Chondrocyte (in vitro differentiated cells): ENCODE data around the gene CNTNAP1. TPM values are rescaled to one million over a fixed set of nuclear protein-coding genes. Genes with fewer than 3 reads are reported as not detected.

Experiments used
- DNase-seq: peaks from one replicate; pipeline ENCODE4 v3.0.0; 2021; ENCODE audit warnings: mixed read lengths, low spot score
- H3K27ac Mint-ChIP-seq: one replicate; pipeline ENCODE4 v1.8.0; 2021; ENCODE audit warnings: mild to moderate bottlenecking, moderate library complexity, mixed read lengths; ENCODE audit not compliant: unreplicated experiment
- H3K27me3 Mint-ChIP-seq: 2 replicates; pipeline ENCODE4 v1.8.0; 2021; ENCODE audit warnings: low read depth, mixed read lengths
- H3K36me3 Mint-ChIP-seq: 2 replicates; pipeline ENCODE4 v1.8.0; 2021; ENCODE audit warnings: low read depth, mixed read lengths
- H3K4me1 Mint-ChIP-seq: 2 replicates; pipeline ENCODE4 v1.8.0; 2021; ENCODE audit warnings: low read depth, mild to moderate bottlenecking, mixed read lengths
- H3K4me3 Mint-ChIP-seq: one replicate; pipeline ENCODE4 v1.8.0; 2021; ENCODE audit warnings: mild to moderate bottlenecking, moderate library complexity, mixed read lengths; ENCODE audit not compliant: unreplicated experiment
- H3K9me3 Mint-ChIP-seq: 2 replicates; pipeline ENCODE4 v1.8.0; 2021; ENCODE audit warnings: low read depth, mixed read lengths
- total RNA-seq: library from RNA; stranded (reverse); gene quantifications from 3 replicates; pipeline ENCODE4 v1.2.1, GENCODE V29; 2021
- TF ChIP-seq, protein P1 (sequence below): fragments of 200-600 bp; sonication (generic); IDR thresholded peaks from 2 replicates; pipeline ENCODE4 v1.5.0; 2021; ENCODE audit warnings: antibody characterized with exemption, mild to moderate bottlenecking, moderate library complexity

Gene CNTNAP1
- total RNA-seq, 1 donor from 2014 or later: 43.6 TPM

DNA sequence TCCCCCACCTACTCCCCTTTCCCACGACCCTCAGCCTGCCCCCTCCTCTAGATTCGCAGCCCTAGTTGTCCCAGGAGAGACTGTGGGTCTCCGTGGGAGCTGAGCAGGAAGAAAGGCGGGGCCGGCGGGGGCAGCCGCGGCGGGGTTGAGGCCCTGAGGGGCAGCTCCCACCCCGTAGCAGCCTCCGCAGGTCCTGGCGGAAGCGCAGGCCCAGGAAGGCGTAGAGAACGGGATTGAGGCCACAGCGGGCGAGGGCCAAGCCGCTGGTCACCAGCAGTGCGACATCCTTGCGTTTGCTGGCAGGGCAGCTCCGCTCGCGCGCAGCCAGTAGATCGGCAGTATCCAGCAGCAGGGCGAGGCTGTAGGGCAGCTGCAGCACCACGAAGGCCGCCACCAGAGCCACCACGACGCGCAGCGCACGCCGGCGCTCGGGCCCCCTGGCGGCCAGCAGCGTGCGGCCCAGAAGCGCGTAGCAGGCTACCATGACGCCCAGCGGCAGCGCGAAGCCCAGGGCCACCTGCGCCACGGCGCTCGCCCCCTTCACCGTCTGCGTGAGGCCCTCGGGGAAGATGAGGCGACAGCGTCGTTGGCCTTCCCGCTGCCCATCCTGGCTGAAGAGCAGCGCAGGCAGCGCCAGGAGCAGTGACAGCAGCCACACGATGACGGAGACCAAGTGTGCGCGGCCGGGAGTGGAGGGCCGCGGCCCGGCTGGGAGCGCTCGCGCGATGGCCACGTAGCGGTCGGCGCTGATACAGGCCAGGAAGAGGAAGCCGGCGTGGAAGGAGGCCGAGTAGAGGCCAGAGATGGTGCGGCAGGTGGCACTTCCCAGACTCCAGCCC lies 2.6 kb upstream of the CNTNAP1 start:
- no peaks in the 10 kb centered on the region for H3K27me3 Mint-ChIP-seq
- DNase-seq: no peak
- H3K9me3 Mint-ChIP-seq: no peaks in the 10 kb centered on the region
- H3K4me3 Mint-ChIP-seq: peak overlapping the region; percentile 70
- H3K27ac Mint-ChIP-seq: peak overlapping the region; percentile 98
- peaks cover 3% of the 10 kb centered on the region for H3K36me3 Mint-ChIP-seq
- TF ChIP-seq, protein P1, sequence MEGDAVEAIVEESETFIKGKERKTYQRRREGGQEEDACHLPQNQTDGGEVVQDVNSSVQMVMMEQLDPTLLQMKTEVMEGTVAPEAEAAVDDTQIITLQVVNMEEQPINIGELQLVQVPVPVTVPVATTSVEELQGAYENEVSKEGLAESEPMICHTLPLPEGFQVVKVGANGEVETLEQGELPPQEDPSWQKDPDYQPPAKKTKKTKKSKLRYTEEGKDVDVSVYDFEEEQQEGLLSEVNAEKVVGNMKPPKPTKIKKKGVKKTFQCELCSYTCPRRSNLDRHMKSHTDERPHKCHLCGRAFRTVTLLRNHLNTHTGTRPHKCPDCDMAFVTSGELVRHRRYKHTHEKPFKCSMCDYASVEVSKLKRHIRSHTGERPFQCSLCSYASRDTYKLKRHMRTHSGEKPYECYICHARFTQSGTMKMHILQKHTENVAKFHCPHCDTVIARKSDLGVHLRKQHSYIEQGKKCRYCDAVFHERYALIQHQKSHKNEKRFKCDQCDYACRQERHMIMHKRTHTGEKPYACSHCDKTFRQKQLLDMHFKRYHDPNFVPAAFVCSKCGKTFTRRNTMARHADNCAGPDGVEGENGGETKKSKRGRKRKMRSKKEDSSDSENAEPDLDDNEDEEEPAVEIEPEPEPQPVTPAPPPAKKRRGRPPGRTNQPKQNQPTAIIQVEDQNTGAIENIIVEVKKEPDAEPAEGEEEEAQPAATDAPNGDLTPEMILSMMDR: peak; percentile 93
- H3K4me1 Mint-ChIP-seq: peaks cover 52% of the 10 kb centered on the region

DNA sequence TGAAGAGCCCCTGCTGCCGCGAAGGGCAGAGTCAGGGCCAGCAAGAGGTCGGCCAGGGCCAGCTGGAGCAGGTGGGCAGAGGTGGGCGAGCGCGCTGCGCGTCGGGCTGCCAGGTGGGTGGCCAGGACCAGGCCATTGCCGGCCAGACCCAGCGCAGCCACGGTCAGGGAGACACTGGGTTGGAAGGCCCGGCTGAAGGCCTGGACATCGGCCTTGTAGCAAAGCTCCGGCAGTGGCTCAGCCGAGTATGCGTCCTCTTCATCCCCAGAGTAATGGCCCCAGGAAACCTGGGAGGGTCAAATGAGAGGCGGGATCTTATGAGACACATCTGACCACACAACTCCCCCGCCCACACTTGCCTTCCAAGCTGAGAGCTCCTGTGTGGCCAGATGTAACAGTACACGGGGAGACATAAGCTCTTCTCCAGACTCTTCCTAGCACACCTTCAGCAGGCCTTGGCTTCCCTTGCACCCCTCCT lies 2.0 kb upstream of the CNTNAP1 start:
- H3K9me3 Mint-ChIP-seq: no peaks in the 10 kb centered on the region
- H3K27me3 Mint-ChIP-seq: no peaks in the 10 kb centered on the region
- peak overlapping the region; percentile 70 for H3K4me3 Mint-ChIP-seq
- H3K4me1 Mint-ChIP-seq: peaks cover 48% of the 10 kb centered on the region
- H3K36me3 Mint-ChIP-seq: peaks cover 4% of the 10 kb centered on the region
- peak overlapping the region; percentile 89 for H3K27ac Mint-ChIP-seq
- no peak for DNase-seq
- TF ChIP-seq, protein P1: no peak

DNA sequence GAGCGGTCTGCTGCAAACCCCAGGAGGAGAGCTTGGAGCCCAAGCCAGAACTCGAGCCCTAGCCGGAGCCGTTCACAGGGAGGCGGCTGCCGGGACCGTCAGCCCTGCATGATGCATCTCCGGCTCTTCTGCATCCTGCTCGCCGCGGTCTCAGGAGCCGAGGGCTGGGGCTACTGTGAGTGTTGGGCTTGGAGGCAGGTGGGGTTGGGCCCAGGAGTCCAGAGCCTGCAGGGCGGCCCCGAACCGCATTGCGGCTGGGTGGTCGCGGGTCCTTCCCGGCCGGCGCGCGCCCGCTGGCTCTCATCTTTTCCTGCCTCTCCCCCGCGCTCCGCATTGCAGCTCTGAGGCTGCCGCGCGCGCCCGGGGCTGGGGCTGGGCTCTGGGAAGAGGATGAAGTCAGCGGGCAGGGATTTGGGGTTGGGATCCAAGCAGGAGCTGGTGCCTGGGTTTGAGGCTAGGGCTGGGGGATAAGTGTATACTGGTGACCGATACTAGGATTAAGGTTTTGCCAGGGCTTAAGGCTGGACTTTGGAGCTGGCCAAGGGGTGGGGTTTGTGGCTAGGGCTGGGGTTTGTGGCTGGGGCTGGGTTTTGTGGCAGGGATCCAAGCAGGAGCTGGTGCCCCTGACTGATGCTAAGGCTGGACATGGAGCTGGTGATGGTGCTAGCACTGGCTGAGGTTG lies 532 bp downstream of the CNTNAP1 start:
- peaks cover 12% of the 10 kb centered on the region for H3K36me3 Mint-ChIP-seq
- TF ChIP-seq, protein P1: no peak
- H3K27ac Mint-ChIP-seq: peak overlapping the region; percentile 95
- H3K9me3 Mint-ChIP-seq: no peaks in the 10 kb centered on the region
- H3K4me3 Mint-ChIP-seq: peak overlapping the region; percentile 82
- DNase-seq: no peak
- peaks cover 41% of the 10 kb centered on the region for H3K4me1 Mint-ChIP-seq
- no peaks in the 10 kb centered on the region for H3K27me3 Mint-ChIP-seq

DNA sequence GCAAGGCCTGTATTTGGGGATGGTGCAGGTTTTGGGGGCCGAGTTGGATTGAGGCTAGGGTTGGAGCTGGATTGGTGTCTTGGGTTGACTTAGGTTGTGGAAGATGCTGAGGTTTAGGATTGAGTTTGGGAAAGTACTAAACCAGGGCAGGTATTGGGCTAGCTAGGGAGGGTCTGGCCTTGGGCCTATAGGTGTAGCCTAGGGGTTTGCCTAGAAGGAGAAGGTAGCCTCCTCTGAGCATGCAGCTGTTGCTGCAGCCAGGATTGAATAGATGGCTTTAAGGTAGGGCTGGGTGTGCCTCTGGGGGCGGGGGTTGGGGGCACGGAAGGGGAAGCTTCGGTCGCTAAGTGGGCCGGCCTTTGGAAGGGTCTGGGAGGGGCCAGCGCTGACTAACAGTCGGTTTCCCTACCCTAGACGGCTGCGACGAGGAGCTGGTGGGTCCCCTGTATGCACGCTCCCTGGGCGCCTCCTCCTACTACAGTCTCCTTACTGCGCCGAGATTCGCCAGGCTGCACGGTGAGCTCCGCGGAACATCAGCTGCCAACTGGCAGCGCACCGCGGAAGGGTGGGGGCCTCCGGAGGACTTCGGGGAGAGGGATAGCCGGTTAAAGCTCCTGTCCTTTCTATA lies 1.2 kb downstream of the CNTNAP1 start:
- Mint-ChIP-seq H3K27me3 (no peaks in the 10 kb centered on the region), H3K4me1 (peaks cover 38% of the 10 kb centered on the region), H3K9me3 (no peaks in the 10 kb centered on the region), H3K4me3 (peak overlapping the region; percentile 82), H3K27ac (peak overlapping the region; percentile 95), H3K36me3 (peaks cover 14% of the 10 kb centered on the region)
- no peak for DNase-seq
- TF ChIP-seq, protein P1: no peak
